Activated naive CD8-positive, alpha-beta T cell treated with anti-CD3 and anti-CD28 coated beads, Interleukin-2, amount 50 U/mL, for 16 hours (primary cell): ENCODE data around the gene LAMB4.

Source experiments
- DNase-seq: peaks from one replicate; pipeline ENCODE4 v3.0.0-alpha.2; 2020; ENCODE audit warnings: low read depth, low spot score

LAMB4 gene

GRCh38 chr7:108143658-108144420 is 13.7 kb upstream of the LAMB4 start:
- DNase-seq: no peak

- no peak for DNase-seq
Observed at GRCh38 chr7:108142675-108143259, 12.6 kb upstream of the LAMB4 start.

- DNase-seq: no peak
Observed at GRCh38 chr7:108142180-108142579, 12.0 kb upstream of the LAMB4 start.

- DNase-seq: no peak
Observed at GRCh38 chr7:108140671-108141070, 10.5 kb upstream of the LAMB4 start.

GRCh38 chr7:108138911-108139310 is 8.8 kb upstream of the LAMB4 start:
- no peak for DNase-seq

GRCh38 chr7:108137993-108138392 is 7.8 kb upstream of the LAMB4 start:
- DNase-seq: no peak

- no peak for DNase-seq
Observed at GRCh38 chr7:108137040-108137439, 6.9 kb upstream of the LAMB4 start.

- DNase-seq: no peak
Observed at GRCh38 chr7:108136191-108136688, 6.1 kb upstream of the LAMB4 start.

- no peak for DNase-seq
Observed at GRCh38 chr7:108135446-108136190, 5.5 kb upstream of the LAMB4 start.

- no peak for DNase-seq
Observed at GRCh38 chr7:108134486-108134885, 4.3 kb upstream of the LAMB4 start.

- no peak for DNase-seq
Observed at GRCh38 chr7:108132551-108133265, 2.5 kb upstream of the LAMB4 start.

GRCh38 chr7:108129018-108129965 is 869 bp downstream of the LAMB4 start:
- DNase-seq: no peak

GRCh38 chr7:108128514-108128913 is 1.6 kb downstream of the LAMB4 start:
- no peak for DNase-seq

- no peak for DNase-seq
Observed at GRCh38 chr7:108127461-108127860, 2.7 kb downstream of the LAMB4 start.

GRCh38 chr7:108124820-108125219 is 5.3 kb downstream of the LAMB4 start:
- DNase-seq: no peak

GRCh38 chr7:108122181-108122580 is 8.0 kb downstream of the LAMB4 start:
- DNase-seq: no peak

- DNase-seq: no peak
Observed at GRCh38 chr7:108120933-108121332, 9.2 kb downstream of the LAMB4 start.

GRCh38 chr7:108120196-108120595 is 10.0 kb downstream of the LAMB4 start:
- no peak for DNase-seq

- no peak for DNase-seq
Observed at GRCh38 chr7:108118959-108119358, 11.2 kb downstream of the LAMB4 start.

- DNase-seq: no peak
Observed at GRCh38 chr7:108114117-108114841, 15.9 kb downstream of the LAMB4 start.
